Measurements from ENCODE around the gene ARID2.

- TF ChIP-seq CTCF (tag by site-specific recombination; IDR thresholded peaks at IDR 0.05) (no peak), ZNF37A (tag by site-specific recombination; IDR thresholded peaks at IDR 0.05) (no peak), ZNF449 (tag by site-specific recombination; IDR thresholded peaks at IDR 0.05) (no peak), ZNF18 (tag by site-specific recombination; IDR thresholded peaks at IDR 0.05) (no peak), MZF1 (tag by site-specific recombination; IDR thresholded peaks at IDR 0.05; ENCODE audit: borderline replicate concordance) (no peak), SP2 (tag by site-specific recombination; IDR thresholded peaks at IDR 0.05) (no peak), REPIN1 (tag by site-specific recombination; IDR thresholded peaks at IDR 0.05; ENCODE audit: low read depth) (no peak), YY1 (tag by site-specific recombination; IDR thresholded peaks at IDR 0.05) (no peak), REST (tag by site-specific recombination; IDR thresholded peaks at IDR 0.05) (no peak)
These were observed 184.6 kb downstream of the ARID2 start for GRCh38 chr12:45914090-45914489.

All from HEK293 (cell line).